GM23248 (cell line): ENCODE results near the gene ASCL5.

Experiments
- EZH2 ChIP-seq: fragments of 200-600 bp; sonication (generic); IDR thresholded peaks from 2 replicates; pipeline ENCODE4 v1.6.1; 2018; ENCODE audit warnings: antibody characterized with exemption, mild to moderate bottlenecking; ENCODE audit not compliant: insufficient read depth, poor library complexity, severe bottlenecking
- EZH2phosphoT487 ChIP-seq: fragments of 200-600 bp; sonication (generic); IDR thresholded peaks from 2 replicates; pipeline ENCODE4 v1.6.1; 2018; ENCODE audit warnings: antibody characterized with exemption, moderate library complexity, mild to moderate bottlenecking, low read depth; ENCODE audit not compliant: insufficient read depth

DNA sequence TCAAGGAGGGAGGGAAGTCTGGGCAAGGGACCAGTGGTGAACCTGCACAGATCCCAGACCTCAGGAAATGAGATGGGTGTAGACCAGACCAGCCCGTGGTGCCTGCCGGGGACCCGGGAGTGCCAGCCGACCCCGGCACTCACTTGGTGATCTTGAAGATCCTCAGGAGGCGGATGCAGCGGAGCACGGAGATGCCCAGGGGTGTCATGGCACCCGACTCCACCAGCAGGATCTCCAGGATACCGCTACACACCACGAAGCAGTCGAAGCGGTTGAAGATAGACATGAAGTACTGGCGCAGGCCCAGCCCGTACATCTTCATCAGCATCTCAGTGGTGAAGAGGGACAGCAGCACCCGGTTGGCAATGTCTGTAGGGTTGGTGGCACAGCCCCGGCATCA is 49.2 kb downstream of the ASCL5 start:
- no peak for TF ChIP-seq EZH2phosphoT487
- no peak for TF ChIP-seq EZH2
